ENCODE measurements around the gene CAPZA1. TPM values are rescaled to one million over a fixed set of nuclear protein-coding genes. Genes with fewer than 3 reads are reported as not detected.

CAPZA1 gene
- total RNA-seq, 1 donor from 2014 or later: 239 TPM

DNA sequence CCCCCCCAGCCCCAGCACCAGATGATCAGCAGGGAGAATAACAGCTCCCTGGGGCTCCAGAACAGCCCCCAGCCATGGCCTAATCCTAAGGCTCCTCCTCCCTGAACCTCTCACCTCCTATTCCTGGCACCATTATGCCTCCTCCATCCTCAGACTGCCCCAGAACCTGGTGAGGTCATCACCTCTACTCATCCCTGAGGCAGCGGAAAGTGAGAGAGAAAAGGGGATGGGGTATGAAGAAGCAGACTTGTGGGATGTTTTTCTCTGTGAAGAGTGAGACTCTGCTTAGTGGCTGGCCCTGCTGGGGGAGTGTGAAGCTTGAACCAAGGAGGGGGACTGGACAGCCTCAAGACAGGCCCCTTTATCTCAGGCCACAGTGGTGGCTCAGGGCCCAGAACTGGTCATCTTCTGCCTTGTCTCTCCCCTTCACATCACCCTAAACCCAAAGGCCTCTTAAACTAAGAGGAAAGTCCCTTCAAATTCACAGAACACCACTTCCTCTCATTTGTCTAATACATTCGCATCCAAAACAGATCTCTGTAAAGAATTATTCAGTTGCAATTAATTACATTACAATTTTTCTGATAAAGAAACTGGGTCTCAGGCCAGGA is 97.7 kb downstream of the CAPZA1 start:
- peaks cover 1% of the 10 kb centered on the region for H3K36me3 Mint-ChIP-seq (ENCODE audit: low read depth)
- no peak for DNase-seq (ENCODE audit: low spot score)
- intact Hi-C loops (cut with micrococcal nuclease): loop anchor here (2.0 to 5.0 kb wide), 6 partner anchors 355 to 1630 kb away; partner anchors contain the start of genes LRIG2, MAGI3 and RSBN1
- H3K9me3 Mint-ChIP-seq: no peaks in the 10 kb centered on the region
- no peak overlapping the region for H3K4me3 Mint-ChIP-seq
- no peak overlapping the region for H3K27ac Mint-ChIP-seq
- peaks cover 41% of the 10 kb centered on the region for H3K4me1 Mint-ChIP-seq (ENCODE audit: low read depth)
- H3K27me3 Mint-ChIP-seq (ENCODE audit: insufficient read depth): peaks cover 34% of the 10 kb centered on the region

DNA sequence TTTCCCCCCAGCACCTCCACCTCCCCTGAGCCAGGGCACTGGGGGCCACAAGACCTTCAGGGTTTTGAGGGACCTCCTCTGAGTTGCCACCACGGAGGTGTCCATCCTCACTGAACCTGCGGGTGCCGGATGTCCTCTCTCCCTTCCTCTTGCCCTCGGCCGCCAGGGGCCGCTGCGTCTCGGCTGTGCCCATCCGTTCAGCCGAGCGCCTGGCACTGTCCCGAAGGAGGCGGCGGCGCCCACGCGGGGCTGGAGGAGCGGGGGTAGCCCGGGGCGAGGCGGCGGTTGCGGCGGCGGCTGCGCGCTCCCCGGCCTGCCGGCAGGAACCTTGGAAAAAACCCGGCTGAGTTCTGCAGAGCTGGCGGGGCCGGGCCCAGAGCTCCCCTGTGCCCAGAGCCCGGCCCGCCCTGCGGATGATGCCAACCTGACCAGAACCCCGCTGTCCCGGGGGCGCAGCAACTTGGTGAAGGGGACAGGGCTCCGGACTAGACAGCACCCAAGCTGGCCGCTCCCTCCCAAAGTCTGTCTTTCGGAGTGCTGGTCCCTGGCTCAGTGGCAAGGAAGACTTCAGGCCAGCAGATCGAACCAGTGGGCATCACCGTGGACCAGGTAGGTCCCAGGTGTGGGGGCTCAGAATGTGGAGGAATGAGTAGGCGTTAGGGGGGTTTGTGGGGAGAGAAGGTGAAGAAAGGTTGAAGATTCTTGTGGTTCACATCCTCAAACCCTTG is 99.2 kb downstream of the CAPZA1 start:
- intact Hi-C loops (cut with micrococcal nuclease): loop anchor here (1.0 to 5.0 kb wide), 4 partner anchors 162 to 1628 kb away; partner anchors contain the start of gene RSBN1

DNA sequence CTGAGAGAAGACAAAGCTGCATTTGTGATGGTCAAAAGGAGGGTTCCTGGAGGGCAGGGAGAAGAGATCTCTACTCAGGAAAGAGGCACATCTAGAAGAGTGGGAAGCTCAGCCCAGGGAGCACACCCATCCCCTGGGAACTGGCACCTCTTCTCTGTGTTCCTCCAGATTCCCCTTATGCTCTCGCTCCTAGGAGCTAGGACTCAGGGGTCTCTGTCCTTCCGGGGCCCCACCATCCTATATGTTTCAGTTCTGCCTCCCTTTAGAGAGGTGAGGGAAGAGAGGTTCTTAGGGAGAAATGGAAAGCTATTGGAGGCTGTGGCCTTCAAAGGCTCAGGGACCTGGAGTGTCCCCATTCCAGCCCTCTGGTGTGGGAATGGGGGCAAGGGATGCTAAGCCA is 100.1 kb downstream of the CAPZA1 start:
- H3K27ac Mint-ChIP-seq: no peak overlapping the region
- intact Hi-C loops (cut with micrococcal nuclease): loop anchor here (5.0 kb wide), 2 partner anchors 1093 to 1628 kb away; partner anchors contain the start of gene RSBN1
- no peaks in the 10 kb centered on the region for H3K9me3 Mint-ChIP-seq

More for the DNA sequence above, 99.2 kb downstream of the CAPZA1 start:
- Mint-ChIP-seq H3K4me1 (ENCODE audit: low read depth) (peaks cover 48% of the 10 kb centered on the region), H3K4me3 (peak overlapping the region; percentile 68), H3K27ac (no peak overlapping the region), H3K27me3 (ENCODE audit: insufficient read depth) (peaks cover 23% of the 10 kb centered on the region), H3K36me3 (ENCODE audit: low read depth) (peaks cover under 1% of the 10 kb centered on the region), H3K9me3 (no peaks in the 10 kb centered on the region)
- peak; percentile 70 for DNase-seq (ENCODE audit: low spot score)

DNA sequence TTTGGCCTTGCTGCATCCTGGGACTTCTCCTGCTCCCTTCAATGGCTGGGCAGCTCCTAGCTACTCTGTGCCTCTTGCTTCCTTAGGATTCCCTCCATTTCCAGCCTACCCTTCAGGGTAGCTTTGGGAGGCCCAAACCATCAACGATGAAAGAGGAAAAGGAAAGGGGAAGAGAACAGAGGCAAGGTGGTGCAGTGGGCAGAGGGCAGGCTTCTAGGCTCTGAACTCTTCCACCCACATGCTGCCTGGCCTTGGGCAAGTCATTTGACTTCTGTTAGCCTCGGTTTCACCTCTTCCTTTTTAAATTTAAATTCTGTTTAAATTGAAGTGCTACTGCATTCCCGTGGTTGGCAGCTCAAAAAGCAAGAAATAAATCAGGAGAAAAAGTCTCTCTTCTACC is 101.2 kb downstream of the CAPZA1 start:
- H3K4me1 Mint-ChIP-seq (ENCODE audit: low read depth): peaks cover 42% of the 10 kb centered on the region
- H3K36me3 Mint-ChIP-seq (ENCODE audit: low read depth): no peaks in the 10 kb centered on the region
- H3K27me3 Mint-ChIP-seq (ENCODE audit: insufficient read depth): peaks cover 12% of the 10 kb centered on the region
- H3K27ac Mint-ChIP-seq: no peak overlapping the region
- no peaks in the 10 kb centered on the region for H3K9me3 Mint-ChIP-seq
- no peak for DNase-seq (ENCODE audit: low spot score)
- intact Hi-C loops (cut with micrococcal nuclease): no loop called here
- H3K4me3 Mint-ChIP-seq: no peak overlapping the region

More for the DNA sequence above, 100.1 kb downstream of the CAPZA1 start:
- Mint-ChIP-seq H3K36me3 (ENCODE audit: low read depth) (no peaks in the 10 kb centered on the region), H3K4me1 (ENCODE audit: low read depth) (peaks cover 45% of the 10 kb centered on the region), H3K27me3 (ENCODE audit: insufficient read depth) (peaks cover 15% of the 10 kb centered on the region), H3K4me3 (no peak overlapping the region)
- DNase-seq (ENCODE audit: low spot score): no peak

Other genes starting within 250 kb of the CAPZA1 start
- 3.9 and 4.7 TPM in 2 replicates for gene CTTNBP2NL, start 223.6 kb upstream of the CAPZA1 start, total RNA-seq
- gene WNT2B, start 110.9 kb upstream of the CAPZA1 start, total RNA-seq: 0.05 and 0.10 TPM in 2 replicates
- 12.2 and 13.5 TPM in 2 replicates for gene ST7L, start 691 bp upstream of the CAPZA1 start, total RNA-seq
- gene MOV10, start 54.8 kb downstream of the CAPZA1 start, total RNA-seq: 64.6 and 66.2 TPM in 2 replicates
- 50.4 and 63.4 TPM in 2 replicates for gene RHOC, start 87.3 kb downstream of the CAPZA1 start, total RNA-seq
- 0.60 and 1.1 TPM in 2 replicates for gene PPM1J, start 95.5 kb downstream of the CAPZA1 start, total RNA-seq

Measured in activated T-helper 1 cell treated with anti-CD3 and anti-CD28 coated beads, Interleukin-12 subunit alpha, Interleukin-12 subunit beta, Interleukin-2, Interleukin-4 antibody, amounts not matched to agents 30 ng/mL and 10 ng/mL and 1 ng/mL, durations not matched to agents 14 hours and 24 hours and 36 hours (primary cell).